H4 (cell line): ENCODE data around the gene TK2. TPM values are rescaled to one million over a fixed set of nuclear protein-coding genes. Genes with fewer than 3 reads are reported as not detected.
"Not testable (repeated sequence)": the region's sequence is repeated elsewhere in the genome, so short reads cannot be mapped to it uniquely, and the experiment has no call there.

ENCODE experiments used
- DNase-seq: peaks from one replicate; pipeline ENCODE4 v3.0.0-alpha.2; 2015; ENCODE audit warnings: low spot score
- total RNA-seq: library from RNA; depleted of rRNA; stranded (reverse); fragments of >200 nt; shearing (Covaris generic); gene quantifications from 2 replicates; pipeline ENCODE4 v1.2.3, GENCODE V29; 2014; rRNA removed

The TK2 gene
- total RNA-seq, 1 experiment from 2014 or later = 12.0 TPM

GRCh38 chr16:66469291-66469946 is 80.5 kb downstream of the TK2 start:
- DNase-seq = no peak

- no peak for DNase-seq
Measured at GRCh38 chr16:66468321-66468965, 81.5 kb downstream of the TK2 start.

GRCh38 chr16:66467611-66468010 is 82.3 kb downstream of the TK2 start:
- no peak for DNase-seq

GRCh38 chr16:66466636-66467035 is 83.3 kb downstream of the TK2 start:
- not testable (repeated sequence) for DNase-seq

GRCh38 chr16:66465946-66466345 is 84.0 kb downstream of the TK2 start:
- not testable (repeated sequence) for DNase-seq

- DNase-seq = no peak
Measured at GRCh38 chr16:66462912-66463311, 87.0 kb downstream of the TK2 start.

GRCh38 chr16:66460703-66461102 is 89.2 kb downstream of the TK2 start:
- no peak for DNase-seq

- DNase-seq = no peak
Measured at GRCh38 chr16:66459878-66460277, 90.0 kb downstream of the TK2 start.

GRCh38 chr16:66458853-66459252 is 91.1 kb downstream of the TK2 start:
- DNase-seq = no peak

- no peak for DNase-seq
Measured at GRCh38 chr16:66458292-66458691, 91.6 kb downstream of the TK2 start.

Other genes with a start within 250 kb of the TK2 start
- not detected in 2 replicates for gene CDH5, start 183.4 kb downstream of the TK2 start, total RNA-seq
- gene BEAN1, start 122.8 kb downstream of the TK2 start, total RNA-seq = 0.29 and 0.89 TPM in 2 replicates
- 158 and 163 TPM in 2 replicates for gene CKLF, start 2.5 kb upstream of the TK2 start, total RNA-seq
- 0.85 and 1.1 TPM in 2 replicates for gene CMTM1, start 16.3 kb upstream of the TK2 start, total RNA-seq
- not detected in 2 replicates for gene CMTM2, start 29.3 kb upstream of the TK2 start, total RNA-seq
- 20.0 and 29.8 TPM in 2 replicates for gene CMTM3, start 54.6 kb upstream of the TK2 start, total RNA-seq
- 22.7 and 23.4 TPM in 2 replicates for gene CMTM4, start 146.6 kb upstream of the TK2 start, total RNA-seq
- gene DYNC1LI2, start 201.5 kb upstream of the TK2 start, total RNA-seq = 47.7 and 52.8 TPM in 2 replicates